Astrocyte of the spinal cord (primary cell): Measurements from ENCODE around the gene ABCG2.

Experiments
- DNase-seq: peaks from one replicate; pipeline ENCODE4 v3.0.0; 2011; ENCODE audit warnings: low read depth, low spot score
- H3K4me3 ChIP-seq: 2 replicates; pipeline ENCODE4 v1.5.1; 2011; ENCODE audit warnings: low read depth, mild to moderate bottlenecking, low read length, moderate library complexity
- CTCF ChIP-seq: IDR thresholded peaks from 2 replicates; pipeline ENCODE4 v1.5.1; 2012; ENCODE audit warnings: low read depth, mild to moderate bottlenecking, low read length, inconsistent platforms
- in situ Hi-C: cut with HindIII; loops from 2 replicates; pipeline ENCODE4 v1.10.0; 2017; ENCODE audit warnings: low sequenced_read_pairs

ABCG2 gene

GRCh38 chr4:88172987-88173386 lies 14.5 kb upstream of the ABCG2 start:
- TF ChIP-seq CTCF = no peak
- H3K4me3 ChIP-seq = no peak overlapping the region
- in situ Hi-C loops = no loop called here
- no peak for DNase-seq

GRCh38 chr4:88171206-88171605 lies 12.8 kb upstream of the ABCG2 start:
- no peak overlapping the region for H3K4me3 ChIP-seq
- DNase-seq = no peak
- in situ Hi-C loops = no loop called here
- no peak for TF ChIP-seq CTCF

GRCh38 chr4:88169298-88169697 lies 10.9 kb upstream of the ABCG2 start:
- DNase-seq = no peak
- in situ Hi-C loops = no loop called here
- H3K4me3 ChIP-seq = no peak overlapping the region
- no peak for TF ChIP-seq CTCF

- no peak for TF ChIP-seq CTCF
- no peak overlapping the region for H3K4me3 ChIP-seq
- in situ Hi-C loops = no loop called here
- no peak for DNase-seq
Observed at GRCh38 chr4:88166608-88167007, 8.2 kb upstream of the ABCG2 start.

- in situ Hi-C loops = no loop called here
- DNase-seq = no peak
- TF ChIP-seq CTCF = no peak
- H3K4me3 ChIP-seq = no peak overlapping the region
Observed at GRCh38 chr4:88163336-88163735, 4.9 kb upstream of the ABCG2 start.

GRCh38 chr4:88162626-88163025 lies 4.2 kb upstream of the ABCG2 start:
- no peak overlapping the region for H3K4me3 ChIP-seq
- DNase-seq = peak; percentile 38
- no peak for TF ChIP-seq CTCF
- in situ Hi-C loops = no loop called here

GRCh38 chr4:88159229-88159725 lies 838 bp upstream of the ABCG2 start:
- TF ChIP-seq CTCF = no peak
- no peak for DNase-seq

More at GRCh38 chr4:88159229-88159725, 838 bp upstream of the ABCG2 start:
- in situ Hi-C loops = no loop called here
- H3K4me3 ChIP-seq = peak overlapping the region; percentile 53
